GM21529 (cell line): Measurements from ENCODE around the gene SCFD2.
"Not testable (repeated sequence)": the region's sequence is repeated elsewhere in the genome, so short reads cannot be mapped to it uniquely, and the experiment has no call there.

Source experiments
- ATAC-seq: cut with Tn5 transposase; IDR thresholded peaks from one replicate; pipeline ENCODE4 v1.9.1; 2021; ENCODE audit not compliant: unreplicated experiment

SCFD2 gene

DNA sequence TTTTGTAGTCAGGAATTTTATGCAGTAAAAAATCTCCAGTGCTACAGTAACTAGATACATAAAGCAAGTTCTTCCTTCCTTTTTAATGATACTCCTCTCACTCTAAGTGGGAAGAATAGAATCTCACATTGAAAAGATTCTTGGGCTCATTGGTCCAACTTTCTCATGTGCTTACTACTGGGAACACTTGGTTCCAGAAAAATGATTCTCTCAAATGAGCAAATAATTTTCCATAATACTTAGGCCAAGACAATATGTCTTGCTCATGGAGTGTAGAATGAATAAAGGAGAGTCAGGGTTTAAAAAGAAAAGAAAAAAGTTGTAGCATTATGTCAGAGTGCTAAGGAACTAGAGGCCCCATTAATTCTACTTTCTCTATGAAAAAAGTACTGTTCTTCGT, 306.0 kb downstream of the SCFD2 start:
- no peak for ATAC-seq

DNA sequence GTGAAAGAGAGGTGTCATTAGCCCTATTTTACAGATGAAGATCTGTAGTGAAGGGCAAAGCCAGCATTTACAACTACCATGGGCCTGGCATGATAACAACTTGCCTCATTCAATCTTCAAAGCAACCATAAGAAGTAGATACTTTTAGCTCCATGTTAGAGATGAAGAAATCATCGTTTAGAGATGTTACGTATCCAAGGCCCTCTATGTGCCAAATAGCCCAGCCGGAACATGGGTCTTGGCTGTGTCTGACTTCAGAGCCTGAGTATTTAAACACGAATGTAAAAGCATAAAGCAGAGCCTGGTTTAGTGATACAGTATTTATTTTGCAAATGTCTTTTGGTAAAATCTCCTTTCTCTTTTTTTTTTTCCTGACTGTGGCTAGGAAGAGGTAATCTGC, 306.6 kb downstream of the SCFD2 start:
- no peak for ATAC-seq

DNA sequence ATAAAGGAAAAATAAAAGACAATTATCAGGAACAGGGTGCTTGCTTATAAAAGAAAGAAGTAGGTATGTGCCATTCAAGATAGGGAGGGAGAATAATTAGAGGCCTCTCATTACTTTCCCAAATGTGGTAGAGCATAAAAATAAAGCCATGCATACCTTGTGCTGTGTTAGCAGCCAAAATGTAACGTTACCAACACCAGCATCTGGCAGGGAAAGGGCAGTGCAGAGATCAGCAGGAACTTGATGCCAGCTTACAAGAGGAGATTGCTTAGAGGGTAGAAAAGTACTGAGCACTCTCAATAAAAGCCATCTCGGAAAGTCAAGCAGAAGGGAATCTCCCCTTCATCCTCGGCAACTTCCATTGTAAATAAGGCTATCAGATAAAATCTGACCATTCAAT, 308.2 kb downstream of the SCFD2 start:
- no peak for ATAC-seq

DNA sequence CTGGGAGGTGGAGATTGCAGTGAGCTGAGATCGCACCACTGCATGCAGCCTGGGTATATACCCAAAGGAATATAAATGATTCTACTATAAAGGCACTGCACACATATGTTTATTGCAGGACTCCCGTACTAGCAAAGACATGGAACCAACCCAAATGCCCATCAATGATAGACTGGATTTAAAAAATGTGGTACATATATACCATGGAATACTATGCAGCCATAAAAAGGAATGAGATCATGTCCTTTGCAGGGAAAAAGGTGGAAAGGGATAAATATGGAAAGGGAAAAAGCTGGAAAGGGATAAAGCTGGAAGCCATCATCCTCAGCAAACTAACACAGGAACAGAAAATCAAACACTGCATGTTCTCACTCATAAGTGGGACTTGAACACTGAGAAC, 308.8 kb downstream of the SCFD2 start:
- not testable (repeated sequence) for ATAC-seq

DNA sequence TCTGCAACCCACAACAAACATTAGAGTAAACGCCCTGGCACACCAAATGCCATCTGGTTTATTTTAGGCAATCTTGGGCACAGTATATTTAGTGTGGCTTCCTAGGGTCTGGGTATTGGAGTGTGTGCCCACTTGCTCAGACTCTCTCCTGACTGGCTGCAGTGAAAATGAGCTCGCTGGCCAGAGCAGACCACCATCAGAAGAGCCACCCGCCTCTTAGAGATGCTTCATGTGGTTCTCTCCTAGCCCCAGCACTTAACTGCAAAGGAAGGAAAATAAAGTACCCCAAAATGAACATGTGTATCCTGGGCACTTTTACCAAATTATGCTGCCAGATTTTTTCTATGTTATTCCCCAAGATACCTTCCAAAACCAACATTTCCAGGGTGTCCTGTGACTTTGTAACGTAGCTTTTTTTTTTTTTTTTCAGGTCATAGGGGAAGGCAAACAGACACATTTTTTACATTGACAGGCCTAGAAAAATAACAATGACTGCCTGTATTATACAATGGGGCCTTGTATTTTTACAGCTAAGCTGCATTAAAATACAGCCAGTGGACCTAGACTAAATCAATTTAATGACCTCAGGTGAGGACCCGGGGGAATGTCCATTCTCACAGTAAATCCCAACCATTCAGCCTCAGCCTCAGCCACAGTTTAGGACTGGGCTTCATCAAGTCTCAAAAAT, 310.0 kb downstream of the SCFD2 start:
- ATAC-seq, result no peak

DNA sequence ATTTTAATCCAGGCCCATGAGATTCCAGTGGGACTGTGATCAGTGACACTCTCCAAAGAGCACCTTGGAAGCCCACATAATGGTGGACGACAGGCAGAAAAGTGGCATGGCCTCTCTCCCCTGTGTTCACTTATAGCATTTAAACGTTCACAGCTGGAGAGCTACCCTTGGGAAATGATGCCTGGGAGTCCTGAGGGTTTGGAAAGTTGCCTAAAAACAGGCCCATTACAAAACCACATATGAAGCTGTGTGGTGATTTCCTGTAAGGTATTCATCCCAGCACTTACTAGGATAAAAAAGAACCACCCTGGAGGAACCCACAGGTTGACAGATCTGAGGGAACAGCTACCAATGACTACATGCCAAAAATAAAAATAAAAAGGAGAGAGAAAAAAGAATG, 310.6 kb downstream of the SCFD2 start:
- ATAC-seq, result no peak

DNA sequence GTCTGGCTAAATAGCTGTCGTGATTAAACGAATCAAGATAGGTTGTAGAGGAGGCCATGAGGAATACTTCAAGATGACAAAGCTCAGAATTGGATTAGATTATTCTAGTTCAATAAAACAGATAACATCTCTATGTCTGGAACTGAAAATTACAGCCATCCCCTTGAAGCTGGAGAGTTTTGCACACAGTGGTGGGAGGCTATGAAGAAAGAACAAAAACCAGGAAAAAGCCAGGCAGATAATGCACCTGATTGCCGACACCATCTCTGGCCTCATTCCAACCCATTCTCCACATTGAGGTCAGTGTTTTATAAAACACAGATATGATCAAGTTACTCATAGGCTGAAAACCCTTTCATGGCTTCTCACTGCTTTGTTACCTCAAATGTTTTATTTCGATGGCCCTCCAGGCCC, 315.5 kb downstream of the SCFD2 start:
- no peak for ATAC-seq

DNA sequence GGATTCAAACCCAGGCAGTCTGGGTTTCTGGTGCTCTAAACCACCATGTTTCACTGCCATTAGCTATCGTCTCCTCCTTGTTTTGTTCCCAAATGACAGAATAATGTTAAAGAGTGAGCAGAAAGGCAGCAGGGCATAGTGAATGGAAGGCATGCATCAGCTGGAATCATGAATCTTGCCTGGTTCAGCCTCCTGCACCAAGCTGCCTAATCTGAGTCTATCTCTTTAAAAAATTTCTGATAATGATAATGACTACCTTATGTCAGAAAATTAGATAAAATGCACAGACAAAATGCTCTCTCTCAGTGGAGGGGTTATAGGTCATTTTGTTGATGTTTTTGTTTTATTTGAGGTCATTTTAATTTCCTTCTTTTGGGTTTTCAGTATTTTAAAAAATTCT, 316.3 kb downstream of the SCFD2 start:
- no peak for ATAC-seq

DNA sequence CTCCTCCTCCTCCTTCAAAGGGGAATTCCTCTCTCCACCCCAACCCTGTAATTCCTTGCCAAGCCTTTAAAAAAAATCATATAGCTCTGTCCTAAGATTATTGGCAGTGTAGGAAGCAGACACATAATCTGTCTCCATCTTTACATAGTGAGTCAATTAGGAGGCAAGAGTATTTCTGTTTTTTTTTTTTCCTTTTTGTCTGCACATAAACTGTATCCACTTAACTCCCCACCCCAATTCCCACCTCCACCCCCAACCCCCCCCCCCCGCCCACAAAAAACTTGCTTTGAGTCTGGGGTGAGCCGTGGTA, 321.3 kb downstream of the SCFD2 start:
- ATAC-seq, result no peak

DNA sequence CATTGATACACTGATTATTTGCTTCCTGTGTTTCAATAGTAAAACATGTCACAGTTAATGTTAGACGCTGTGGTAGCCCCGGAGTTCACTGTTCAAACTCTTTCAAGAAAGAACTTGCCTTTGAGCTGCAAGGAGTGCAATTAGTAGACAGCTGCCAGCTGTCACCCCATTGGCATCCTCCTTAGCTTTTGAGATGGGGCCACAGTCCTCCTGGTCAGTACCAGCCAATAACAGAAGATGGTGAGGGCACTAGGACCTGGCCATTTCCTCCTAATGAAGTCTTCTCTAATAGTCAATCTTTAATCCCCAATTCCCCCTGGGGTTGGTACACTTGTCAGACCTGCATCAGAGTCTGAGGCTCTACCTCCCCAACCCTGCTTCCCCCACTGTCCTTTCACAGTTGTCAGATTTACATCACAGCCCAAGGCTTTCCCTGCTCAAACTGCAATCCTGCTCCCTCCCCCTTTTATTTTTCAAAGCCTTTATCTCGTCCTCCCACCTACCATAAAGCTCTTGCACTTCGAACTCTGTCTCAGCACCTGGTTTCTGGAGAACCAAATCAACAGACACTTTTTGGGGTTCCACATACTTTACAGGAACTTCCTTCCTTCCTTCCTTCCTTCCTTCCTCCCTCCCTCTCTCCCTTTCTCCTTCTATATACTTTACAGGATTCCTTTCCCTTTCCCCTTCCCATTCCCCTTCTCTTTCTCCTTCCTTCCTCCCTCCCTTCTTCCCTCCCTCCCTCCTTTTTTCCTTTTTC, 321.8 kb downstream of the SCFD2 start:
- ATAC-seq, result no peak

DNA sequence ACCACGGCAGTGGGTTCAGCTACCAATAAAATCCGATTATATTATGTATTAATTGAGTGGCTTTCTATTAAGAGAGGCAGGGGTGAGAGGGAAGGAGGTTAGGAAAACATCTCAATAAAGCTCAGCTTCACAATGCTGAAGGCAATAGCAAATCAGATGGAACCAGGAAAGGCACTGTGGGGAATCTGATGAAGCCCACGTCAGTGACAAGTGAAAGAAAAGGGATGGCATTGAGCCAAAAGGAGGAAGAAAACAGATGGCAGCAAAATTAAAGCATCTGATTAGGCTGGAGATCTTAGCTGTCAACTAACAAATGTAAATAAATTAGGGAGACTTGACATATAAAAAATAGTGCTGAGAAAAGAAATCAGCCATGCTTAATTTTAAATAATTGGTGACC, 322.8 kb downstream of the SCFD2 start:
- ATAC-seq, result no peak

DNA sequence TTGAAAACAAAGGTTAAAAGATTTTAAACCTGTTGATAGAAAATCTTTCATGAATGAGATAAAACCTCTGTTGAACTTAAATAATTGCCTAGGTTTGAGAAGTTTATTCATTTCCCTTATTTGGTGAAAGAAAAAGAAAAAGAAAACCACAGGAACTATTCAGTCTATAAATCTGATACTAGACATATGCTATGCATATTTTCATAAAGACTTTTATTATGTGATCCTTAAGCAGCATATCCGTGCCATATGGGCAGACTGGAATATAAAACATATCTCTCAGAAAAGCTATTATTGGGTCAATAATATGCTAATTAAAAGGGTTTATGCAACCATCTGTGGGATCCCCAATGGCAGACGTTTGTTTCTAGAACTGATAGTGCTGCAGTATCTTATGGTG, 325.0 kb downstream of the SCFD2 start:
- ATAC-seq, result no peak

DNA sequence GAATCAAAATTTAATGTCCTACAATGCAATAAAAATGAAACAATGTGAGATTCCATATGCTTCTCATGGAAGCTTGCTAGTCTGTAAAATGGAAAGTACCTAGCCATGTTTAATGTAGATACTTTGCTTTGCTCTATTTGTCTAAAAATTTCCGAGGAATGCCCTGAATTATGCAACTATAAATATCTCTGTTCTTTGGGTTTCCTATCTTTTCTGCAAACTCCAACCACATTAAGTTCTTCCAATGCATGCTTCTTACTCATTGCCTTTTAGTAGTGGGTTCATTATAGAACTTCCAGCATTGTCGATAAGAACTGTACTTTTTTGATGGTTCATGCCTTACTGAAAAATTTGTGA, 325.4 kb downstream of the SCFD2 start:
- ATAC-seq, result no peak

DNA sequence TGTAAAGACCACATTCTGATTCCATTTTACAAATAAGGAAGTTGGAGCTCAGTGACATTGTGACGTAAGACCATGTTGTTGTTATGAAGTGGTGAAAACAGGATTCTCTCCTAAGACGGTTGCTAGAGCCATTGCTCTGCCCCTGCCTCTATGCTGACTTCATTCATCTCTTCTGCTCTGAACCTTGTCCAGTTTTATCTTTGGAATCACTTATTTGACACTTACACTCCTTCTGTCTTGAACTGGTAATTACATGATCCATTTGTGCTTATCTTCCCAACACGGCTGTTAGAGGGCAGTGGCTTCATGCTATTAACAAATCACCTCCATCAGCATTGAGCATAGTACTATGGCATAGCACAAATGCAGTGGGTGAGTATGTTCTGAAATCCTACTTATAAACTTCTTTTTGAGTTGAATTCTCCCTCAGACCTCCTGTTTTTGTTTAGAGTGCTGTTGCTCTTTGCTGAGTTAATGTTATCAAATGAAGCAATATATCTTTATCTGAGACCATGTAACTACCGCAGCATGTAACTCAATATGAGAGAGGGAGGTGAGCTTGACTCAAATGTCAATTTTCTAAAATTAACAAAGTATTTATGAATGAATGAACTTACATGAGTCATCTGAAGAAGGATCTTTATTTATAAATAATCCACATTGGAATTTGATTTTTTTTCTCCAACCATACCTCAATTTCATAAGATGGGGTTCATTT, 326.0 kb downstream of the SCFD2 start:
- no peak for ATAC-seq

DNA sequence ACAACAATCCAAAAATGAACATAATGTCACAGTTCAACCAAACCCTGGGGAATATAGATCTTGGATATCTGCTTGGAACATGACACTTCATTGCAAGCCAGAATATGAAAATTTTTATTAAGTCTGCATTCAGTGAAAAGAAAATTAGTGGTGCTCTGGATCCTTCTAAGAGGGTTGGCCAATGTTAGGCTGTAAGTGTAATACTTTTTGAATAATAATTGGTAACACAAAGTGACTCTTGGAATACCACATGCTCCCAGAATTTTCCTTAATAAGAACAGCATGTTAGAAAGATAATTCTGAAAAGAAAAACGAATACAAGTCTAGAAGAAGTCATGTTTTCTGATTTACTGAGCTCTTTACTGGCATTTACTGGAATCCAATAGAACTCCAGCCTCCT, 328.0 kb downstream of the SCFD2 start:
- no peak for ATAC-seq

DNA sequence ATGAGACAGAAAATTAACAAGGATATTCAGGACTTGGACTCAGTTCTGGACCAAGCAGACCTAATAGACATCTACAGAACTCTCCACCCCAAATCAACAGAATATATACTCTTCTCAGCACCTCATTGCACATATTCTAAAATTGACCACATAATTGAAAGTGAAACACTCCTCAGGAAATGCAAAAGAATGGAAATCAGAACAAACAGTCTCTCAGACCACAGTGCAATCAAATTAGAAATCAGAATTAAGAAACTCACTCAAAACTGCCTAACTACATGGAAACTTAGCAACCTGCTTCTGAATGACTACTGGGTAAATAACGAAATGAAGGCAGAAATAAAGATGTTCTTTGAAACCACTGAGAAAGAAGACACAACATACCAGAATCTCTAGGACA, 333.0 kb downstream of the SCFD2 start:
- not testable (repeated sequence) for ATAC-seq

DNA sequence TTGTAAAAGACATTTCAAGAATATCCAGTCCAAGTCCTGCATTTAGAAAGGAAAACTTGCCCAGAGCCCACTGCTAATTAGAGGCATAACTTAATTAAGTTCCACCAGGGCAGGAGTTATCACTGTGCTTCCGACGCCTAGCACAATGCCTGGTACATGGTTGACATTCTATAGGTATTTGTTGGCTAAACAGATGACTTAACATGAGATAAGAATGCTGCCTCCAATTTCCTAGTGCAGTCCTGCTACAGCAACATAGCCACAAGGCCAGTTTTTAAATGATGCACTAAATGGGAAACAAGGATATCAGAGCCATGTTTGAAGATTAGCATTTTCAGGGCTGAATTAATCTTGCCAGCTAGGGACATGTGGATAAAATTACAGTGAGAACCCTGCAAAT, 339.6 kb downstream of the SCFD2 start:
- no peak for ATAC-seq

DNA sequence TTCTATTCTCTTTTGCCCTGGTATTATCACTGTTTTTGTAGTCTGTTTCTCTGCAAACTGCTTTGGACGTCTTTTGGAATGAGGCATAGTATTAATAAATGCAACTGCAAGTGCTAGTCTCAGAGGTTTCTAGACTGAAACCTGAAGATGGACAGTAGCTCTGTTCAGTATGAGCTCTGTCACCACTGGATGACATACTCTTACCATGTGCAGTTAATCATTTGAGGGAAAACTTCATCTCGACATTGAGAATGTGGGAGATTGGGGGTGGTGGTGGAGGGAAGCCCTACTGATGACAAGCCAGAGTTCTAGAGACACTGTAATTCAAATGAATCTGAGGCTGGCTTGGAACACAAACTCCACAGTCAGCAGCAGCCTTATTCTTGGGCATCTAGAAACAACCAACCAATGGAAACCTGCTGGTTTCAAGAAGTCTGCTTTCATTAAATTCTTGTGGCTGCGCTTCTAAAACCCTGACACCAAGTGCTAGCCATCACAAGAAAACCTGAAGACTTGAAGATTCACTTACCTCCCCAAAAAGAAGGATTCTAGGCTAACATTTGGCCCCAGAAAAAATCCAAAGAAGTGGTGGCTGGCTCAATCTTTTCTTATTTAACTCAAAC, 342.1 kb downstream of the SCFD2 start:
- ATAC-seq, result no peak

DNA sequence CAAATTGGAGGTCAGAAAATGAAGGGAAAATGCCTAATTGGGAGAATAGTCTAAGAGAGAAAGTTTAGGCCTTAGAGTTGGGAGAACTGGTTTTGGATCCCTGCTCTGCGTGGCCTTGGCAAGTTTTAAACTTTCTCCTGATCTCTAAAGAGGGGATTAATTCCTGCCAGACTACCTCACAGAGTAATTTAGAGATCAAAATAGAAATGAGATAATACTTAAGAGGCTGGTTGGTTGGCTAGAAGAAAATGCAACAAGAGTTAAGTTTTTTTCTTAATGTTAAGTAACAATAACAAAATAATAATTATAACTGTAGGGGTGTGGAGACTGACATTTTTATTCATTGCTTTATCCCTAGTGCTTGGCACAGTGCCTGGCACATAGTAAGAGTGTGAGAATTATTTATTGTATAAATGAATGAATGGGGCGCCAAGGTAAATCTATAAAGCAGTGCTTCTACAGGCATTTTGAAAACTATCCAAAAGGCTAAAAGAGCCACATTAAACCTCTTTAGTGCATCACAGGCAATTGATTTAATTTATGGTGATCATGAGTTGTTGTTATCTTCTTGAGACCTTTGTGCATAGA, 343.3 kb downstream of the SCFD2 start:
- ATAC-seq, result no peak

DNA sequence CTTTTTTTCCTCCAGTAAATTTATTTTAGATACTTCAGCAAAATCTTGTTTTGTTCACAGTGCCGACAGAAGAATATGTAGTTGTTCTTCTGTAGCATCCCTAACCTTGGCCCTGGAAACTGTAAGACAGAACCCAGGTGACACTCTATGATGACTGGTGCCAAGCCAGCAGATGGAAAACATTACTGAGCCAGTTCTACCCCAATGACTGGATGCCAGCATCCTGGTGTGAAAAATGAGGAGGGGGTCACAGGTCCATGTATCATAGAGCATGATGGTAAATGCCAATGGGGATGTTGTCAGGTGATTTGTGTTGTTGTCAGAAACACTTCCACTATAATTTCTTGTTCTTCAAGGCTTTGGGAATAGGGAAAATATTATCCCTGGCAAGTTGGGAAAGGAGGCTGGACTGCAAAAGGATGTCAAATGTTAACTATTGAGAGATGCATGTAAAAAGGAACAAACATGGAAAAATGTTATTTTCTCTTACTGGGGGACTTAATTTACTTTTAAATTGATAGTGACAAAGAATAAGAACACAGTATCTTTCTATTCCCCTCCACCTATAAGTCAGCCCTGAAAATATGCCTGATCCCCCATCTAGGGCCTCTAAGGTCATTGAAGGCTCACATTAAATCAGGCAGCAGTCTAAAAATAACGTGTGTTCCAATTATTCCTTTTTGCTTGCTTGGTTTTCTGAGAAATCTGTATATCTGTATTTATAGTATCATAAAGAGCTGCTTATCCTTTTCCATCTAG, 343.9 kb downstream of the SCFD2 start:
- no peak for ATAC-seq
